ENCODE measurements around the gene WFIKKN2.

GRCh38 chr17:50882851-50883250 is 47.5 kb downstream of the WFIKKN2 start:
- TF ChIP-seq BHLHE40 (IDR thresholded peaks at IDR 0.05; ENCODE audit: low read depth, low read length) (no peak), CTCF (conservative IDR thresholded peaks at IDR 0.05; ENCODE audit: low read depth, low read length) (no peak), MAFK (IDR thresholded peaks at IDR 0.05; ENCODE audit: low read depth, low read length) (no peak), CEBPB (IDR thresholded peaks at IDR 0.05; ENCODE audit: low read depth, low read length) (no peak), SMC3 (IDR thresholded peaks at IDR 0.05; ENCODE audit: low read depth, low read length) (no peak), POLR2A (IDR thresholded peaks at IDR 0.05; ENCODE audit: low read depth, low read length) (no peak), USF2 (IDR thresholded peaks at IDR 0.05; ENCODE audit: low read depth, low read length) (no peak), RFX5 (IDR thresholded peaks at IDR 0.05; ENCODE audit: low read depth, low read length) (no peak), CHD1 (IDR thresholded peaks at IDR 0.05; ENCODE audit: low read depth, low read length) (no peak), ELK1 (IDR thresholded peaks at IDR 0.05; ENCODE audit: borderline replicate concordance, low read depth, low read length) (no peak)

Measured in IMR-90 (cell line).